Transverse colon (tissue), 3 donors: ENCODE results near the gene RBM23.

Source experiments
- EP300 ChIP-seq: sonication (generic); formaldehyde crosslinking; IDR thresholded peaks from one replicate; pipeline ENCODE4 v1.6.1; 2017; ENCODE audit warnings: antibody characterized with exemption, low read depth
- TF ChIP-seq, protein P1 (sequence below), 5 experiments: fragments of 200-600 bp in 3 of 5; fragments of 450-650 bp in 2 of 5; sonication (generic) in 3 of 5; IDR thresholded peaks; 1 replicate in 2 of 5; 2 replicates in 3 of 5; pipeline ENCODE4 v1.5.1; 2016 to 2017; ENCODE audit warnings: antibody characterized with exemption in 5 of 5, inconsistent platforms in 3 of 5, mild to moderate bottlenecking in 2 of 5, moderate library complexity in 1 of 5

DNA sequence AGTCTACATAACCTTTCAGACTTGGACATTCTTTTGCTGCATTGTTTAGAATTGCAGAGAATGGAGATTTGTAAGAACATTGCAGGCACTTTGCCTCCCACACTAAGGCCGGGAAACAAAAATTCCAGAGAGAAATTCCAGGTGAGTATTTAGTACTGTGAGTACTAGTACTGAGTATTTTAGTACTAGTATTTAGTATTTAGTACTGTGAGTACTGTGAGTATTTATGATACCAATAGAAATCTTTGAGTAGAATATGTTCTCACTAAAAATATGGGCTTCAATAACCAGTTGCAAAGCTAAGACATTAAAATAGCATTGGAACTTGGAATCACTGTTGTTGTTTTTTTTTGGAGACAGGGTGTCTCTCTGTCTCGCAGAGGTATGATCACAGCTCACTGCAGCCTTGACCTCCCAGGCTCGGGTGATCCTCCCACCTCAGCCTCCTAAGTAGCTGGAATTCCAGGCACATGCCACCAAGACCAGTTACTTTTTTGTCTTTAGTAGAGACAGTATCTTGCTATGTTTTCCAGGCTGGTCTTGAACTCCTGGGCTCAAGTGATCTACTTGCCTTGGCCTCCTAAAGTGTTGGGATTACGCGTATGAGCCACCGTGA lies 43.2 kb upstream of the RBM23 start:
- TF ChIP-seq, protein P1, sequence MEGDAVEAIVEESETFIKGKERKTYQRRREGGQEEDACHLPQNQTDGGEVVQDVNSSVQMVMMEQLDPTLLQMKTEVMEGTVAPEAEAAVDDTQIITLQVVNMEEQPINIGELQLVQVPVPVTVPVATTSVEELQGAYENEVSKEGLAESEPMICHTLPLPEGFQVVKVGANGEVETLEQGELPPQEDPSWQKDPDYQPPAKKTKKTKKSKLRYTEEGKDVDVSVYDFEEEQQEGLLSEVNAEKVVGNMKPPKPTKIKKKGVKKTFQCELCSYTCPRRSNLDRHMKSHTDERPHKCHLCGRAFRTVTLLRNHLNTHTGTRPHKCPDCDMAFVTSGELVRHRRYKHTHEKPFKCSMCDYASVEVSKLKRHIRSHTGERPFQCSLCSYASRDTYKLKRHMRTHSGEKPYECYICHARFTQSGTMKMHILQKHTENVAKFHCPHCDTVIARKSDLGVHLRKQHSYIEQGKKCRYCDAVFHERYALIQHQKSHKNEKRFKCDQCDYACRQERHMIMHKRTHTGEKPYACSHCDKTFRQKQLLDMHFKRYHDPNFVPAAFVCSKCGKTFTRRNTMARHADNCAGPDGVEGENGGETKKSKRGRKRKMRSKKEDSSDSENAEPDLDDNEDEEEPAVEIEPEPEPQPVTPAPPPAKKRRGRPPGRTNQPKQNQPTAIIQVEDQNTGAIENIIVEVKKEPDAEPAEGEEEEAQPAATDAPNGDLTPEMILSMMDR (IDR thresholded peaks at IDR 0.05): no peak
- no peak for TF ChIP-seq EP300
